Erythroblast (primary cell): ENCODE measurements around the gene TMEM203.

ENCODE experiments used
- GATA1 ChIP-seq: IDR thresholded peaks from 2 replicates; pipeline ENCODE4 v1.6.1; 2011; ENCODE audit warnings: low read depth, mild to moderate bottlenecking, control low read depth, low read length, moderate library complexity
- POLR2A ChIP-seq: IDR thresholded peaks from 2 replicates; pipeline ENCODE4 v1.6.1; 2011; ENCODE audit warnings: mild to moderate bottlenecking, low read length

- no peak for TF ChIP-seq POLR2A
- TF ChIP-seq GATA1, result no peak
Observed at GRCh38 chr9:137236238-137236935, 30.9 kb upstream of the TMEM203 start.
